ENCODE results near the gene ITPR2. TPM values are rescaled to one million over a fixed set of nuclear protein-coding genes. Genes with fewer than 3 reads are reported as not detected.
"Not testable (repeated sequence)": the region's sequence is repeated elsewhere in the genome, so short reads cannot be mapped to it uniquely, and the experiment has no call there.

Gene ITPR2
- total RNA-seq, 1 experiment from 2014 or later = 14.3 TPM

GRCh38 chr12:26520869-26521268 is 312.1 kb downstream of the ITPR2 start:
- no peaks in the 10 kb centered on the region for H3K27me3 Mint-ChIP-seq (ENCODE audit: insufficient read depth, unreplicated experiment)
- no TSS peak for BruUV-seq (replicated peaks)
- intact Hi-C loops (cut with micrococcal nuclease) = no loop called here

GRCh38 chr12:26520109-26520508 is 312.9 kb downstream of the ITPR2 start:
- Mint-ChIP-seq H3K36me3 (ENCODE audit: insufficient read depth, unreplicated experiment) (no peaks in the 10 kb centered on the region), H3K9me3 (ENCODE audit: unreplicated experiment) (peaks cover 5% of the 10 kb centered on the region), H3K27me3 (ENCODE audit: insufficient read depth, unreplicated experiment) (no peaks in the 10 kb centered on the region), H3K27ac (ENCODE audit: low read depth, unreplicated experiment) (no peak overlapping the region), H3K4me1 (ENCODE audit: insufficient read depth, unreplicated experiment) (peaks cover 12% of the 10 kb centered on the region), H3K4me3 (ENCODE audit: unreplicated experiment) (no peak overlapping the region)
- ChIA-PET CTCF (interaction anchor here (0.6 kb wide), 1 partner anchor 218 kb away, joined by 3 read pairs; no protein-coding TSS in a partner anchor), POLR2A (interaction anchor here (2.0 to 2.2 kb wide), 2 partner anchors 24 to 26 kb away, joined by 5 read pairs; no protein-coding TSS in a partner anchor)
- BruUV-seq (replicated peaks) = no TSS peak
- no peak for DNase-seq (ENCODE audit: unreplicated experiment)
- TF ChIP-seq, protein P1, sequence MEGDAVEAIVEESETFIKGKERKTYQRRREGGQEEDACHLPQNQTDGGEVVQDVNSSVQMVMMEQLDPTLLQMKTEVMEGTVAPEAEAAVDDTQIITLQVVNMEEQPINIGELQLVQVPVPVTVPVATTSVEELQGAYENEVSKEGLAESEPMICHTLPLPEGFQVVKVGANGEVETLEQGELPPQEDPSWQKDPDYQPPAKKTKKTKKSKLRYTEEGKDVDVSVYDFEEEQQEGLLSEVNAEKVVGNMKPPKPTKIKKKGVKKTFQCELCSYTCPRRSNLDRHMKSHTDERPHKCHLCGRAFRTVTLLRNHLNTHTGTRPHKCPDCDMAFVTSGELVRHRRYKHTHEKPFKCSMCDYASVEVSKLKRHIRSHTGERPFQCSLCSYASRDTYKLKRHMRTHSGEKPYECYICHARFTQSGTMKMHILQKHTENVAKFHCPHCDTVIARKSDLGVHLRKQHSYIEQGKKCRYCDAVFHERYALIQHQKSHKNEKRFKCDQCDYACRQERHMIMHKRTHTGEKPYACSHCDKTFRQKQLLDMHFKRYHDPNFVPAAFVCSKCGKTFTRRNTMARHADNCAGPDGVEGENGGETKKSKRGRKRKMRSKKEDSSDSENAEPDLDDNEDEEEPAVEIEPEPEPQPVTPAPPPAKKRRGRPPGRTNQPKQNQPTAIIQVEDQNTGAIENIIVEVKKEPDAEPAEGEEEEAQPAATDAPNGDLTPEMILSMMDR (IDR thresholded peaks at IDR 0.05; ENCODE audit: unreplicated experiment) = no peak
- intact Hi-C loops (cut with micrococcal nuclease) = no loop called here

More at GRCh38 chr12:26520869-26521268, 312.1 kb downstream of the ITPR2 start:
- TF ChIP-seq, protein P1 (IDR thresholded peaks at IDR 0.05; ENCODE audit: unreplicated experiment) = no peak
- Mint-ChIP-seq H3K9me3 (ENCODE audit: unreplicated experiment) (peaks cover 11% of the 10 kb centered on the region), H3K4me3 (ENCODE audit: unreplicated experiment) (no peak overlapping the region), H3K4me1 (ENCODE audit: insufficient read depth, unreplicated experiment) (peaks cover 12% of the 10 kb centered on the region), H3K36me3 (ENCODE audit: insufficient read depth, unreplicated experiment) (peaks cover 4% of the 10 kb centered on the region), H3K27ac (ENCODE audit: low read depth, unreplicated experiment) (no peak overlapping the region)
- POLR2A ChIA-PET = interaction anchor here (0.8 to 2.2 kb wide), 3 partner anchors 11 to 27 kb away, joined by 5 to 6 read pairs (median 5); no protein-coding TSS in a partner anchor
- CTCF ChIA-PET = interaction anchor here (1.1 kb wide), 1 partner anchor 18 kb away, joined by 3 read pairs; no protein-coding TSS in a partner anchor
- DNase-seq (ENCODE audit: unreplicated experiment) = no peak

DNA sequence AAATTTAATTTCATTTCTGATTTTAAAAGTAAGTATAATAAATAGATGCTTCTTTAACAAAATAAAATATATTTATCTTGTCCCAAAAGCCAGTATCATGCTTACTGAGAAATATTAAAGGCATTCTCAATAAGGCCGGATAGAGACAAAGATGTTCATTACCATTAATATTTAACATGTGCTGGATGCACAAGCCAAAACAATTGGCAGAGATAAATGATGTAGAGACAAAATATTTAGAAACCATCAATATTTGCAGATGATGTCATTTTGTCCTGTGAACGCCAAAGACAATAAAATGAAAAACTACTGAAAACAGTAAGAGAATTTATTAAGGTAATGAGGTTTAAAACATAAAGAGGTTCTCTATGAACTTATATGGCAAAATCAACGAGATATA is 313.5 kb downstream of the ITPR2 start:
- no peak for DNase-seq (ENCODE audit: unreplicated experiment)
- H3K4me3 Mint-ChIP-seq (ENCODE audit: unreplicated experiment) = no peak overlapping the region
- H3K36me3 Mint-ChIP-seq (ENCODE audit: insufficient read depth, unreplicated experiment) = no peaks in the 10 kb centered on the region
- H3K27me3 Mint-ChIP-seq (ENCODE audit: insufficient read depth, unreplicated experiment) = no peaks in the 10 kb centered on the region
- TF ChIP-seq, protein P1 (IDR thresholded peaks at IDR 0.05; ENCODE audit: unreplicated experiment) = no peak
- H3K27ac Mint-ChIP-seq (ENCODE audit: low read depth, unreplicated experiment) = no peak overlapping the region
- H3K4me1 Mint-ChIP-seq (ENCODE audit: insufficient read depth, unreplicated experiment) = peaks cover 12% of the 10 kb centered on the region
- H3K9me3 Mint-ChIP-seq (ENCODE audit: unreplicated experiment) = peaks cover 5% of the 10 kb centered on the region
- no TSS peak for BruUV-seq (replicated peaks)
- ChIA-PET POLR2A (interaction anchor here (2.0 kb wide), 1 partner anchor 24 kb away, joined by 5 read pairs; no protein-coding TSS in a partner anchor), CTCF (interaction anchor here (0.6 kb wide), 1 partner anchor 219 kb away, joined by 3 read pairs; no protein-coding TSS in a partner anchor)
- intact Hi-C loops (cut with micrococcal nuclease) = no loop called here

DNA sequence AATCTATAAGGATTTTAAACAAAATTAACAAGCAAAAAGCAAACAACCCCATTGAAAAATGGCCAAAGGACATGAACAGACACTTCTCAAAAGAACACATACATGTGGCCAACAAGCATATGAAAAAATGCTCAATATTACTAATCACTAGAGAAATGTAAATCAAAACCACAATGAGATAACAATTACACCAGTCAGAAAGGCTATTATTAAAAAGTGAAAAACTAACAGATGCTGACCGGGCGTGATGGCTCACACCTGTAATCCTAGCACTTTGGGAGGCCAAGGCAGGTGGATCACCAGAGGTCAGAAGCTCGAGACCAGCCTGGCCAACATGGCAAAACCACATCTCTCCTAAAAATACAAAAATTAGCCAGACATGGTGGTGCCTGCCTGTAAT is 315.7 kb downstream of the ITPR2 start:
- H3K27me3 Mint-ChIP-seq (ENCODE audit: insufficient read depth, unreplicated experiment) = not testable (repeated sequence)

More for the DNA sequence above, 315.7 kb downstream of the ITPR2 start:
- intact Hi-C loops (cut with micrococcal nuclease); H3K4me3 Mint-ChIP-seq (ENCODE audit: unreplicated experiment); BruUV-seq (replicated peaks); H3K9me3 Mint-ChIP-seq (ENCODE audit: unreplicated experiment); H3K27ac Mint-ChIP-seq (ENCODE audit: low read depth, unreplicated experiment); POLR2A ChIA-PET; CTCF ChIA-PET; DNase-seq (ENCODE audit: unreplicated experiment); H3K4me1 Mint-ChIP-seq (ENCODE audit: insufficient read depth, unreplicated experiment); H3K36me3 Mint-ChIP-seq (ENCODE audit: insufficient read depth, unreplicated experiment): not testable (repeated sequence)
